ENCODE measurements around the gene GTPBP3. TPM values are rescaled to one million over a fixed set of nuclear protein-coding genes. Genes with fewer than 3 reads are reported as not detected.

GTPBP3 gene
- total and polyA plus RNA-seq, 2 of the 13 experiments (the other 11 are each of a cell fraction or from before 2014, with no cell fraction given) = 17.5 to 30.0 TPM

GRCh38 chr19:17311455-17312188 lies 25.7 kb upstream of the GTPBP3 start (continued):
- TF ChIP-seq ZNF724P (CRISPR knock-in tag; IDR thresholded peaks at IDR 0.05; ENCODE audit: borderline replicate concordance) = no peak
- TF ChIP-seq ZNF460 (CRISPR knock-in tag; IDR thresholded peaks at IDR 0.05; ENCODE audit: borderline replicate concordance) = no peak

- Histone ChIP-seq H3K9me3 (ENCODE audit: low read length) (no peaks in the 10 kb centered on the region), H4K20me1 (ENCODE audit: insufficient read depth, low read length) (peaks cover 7% of the 10 kb centered on the region), H3K27ac (ENCODE audit: extremely low read length, insufficient read depth, low read length) (peak overlapping the region; percentile 55), H3K27me3 (ENCODE audit: control insufficient read depth in 1 of 2, insufficient read depth in 2 of 2, low read length in 2 of 2) (no peaks in the 10 kb centered on the region; a peak in 1 of 5 replicates), H2AFZ (ENCODE audit: low read length) (no peak overlapping the region), H3K36me3 (replicated peaks in 1 of 2; ENCODE audit: control insufficient read depth in 1 of 2, insufficient read depth in 2 of 2, low read length in 2 of 2) (peaks cover 12 to 20% of the 10 kb centered on the region in 2 experiments; a peak in 4 of 5 replicates), H3K9ac (ENCODE audit: insufficient read depth, low read depth, low read length) (peak overlapping the region; percentile 46; the same call in 1 of the 2 replicates), H3K4me2 (ENCODE audit: low read depth, low read length) (peak overlapping the region; percentile 65), H3K4me1 (ENCODE audit: insufficient read depth, low read length) (peaks cover 32% of the 10 kb centered on the region), H3K79me2 (ENCODE audit: insufficient read depth, low read length) (peaks cover 27% of the 10 kb centered on the region), H3K4me3 (replicated peaks in 1 of 3; ENCODE audit: insufficient read depth in 1 of 3, low read depth in 2 of 3, low read length in 3 of 3) (peak overlapping the region in 1 of 3 experiments; percentile 49; a peak in 3 of 6 replicates)
- ATAC-seq (peak; percentile 10), FAIRE-seq (no peak), DNase-seq (ENCODE audit: low spot score) (no peak)
- WGBS (ENCODE audit: low lambda C conversion rate) = 43% methylated on average over 13 of the region's 20 CpGs
- intact Hi-C loops (cut with micrococcal nuclease; ENCODE audit: unreplicated experiment) = no loop called here
- CTCF ChIA-PET (ENCODE audit: low intra/inter-chr PET ratio, low total read pairs) = no interaction called here
- POLR2A ChIA-PET = interaction anchor here (1.0 to 1.6 kb wide), 5 partner anchors 10 to 107 kb away, joined by 3 to 4 read pairs (median 4); partner anchors contain the start of gene USE1
- no TSS peak for BruUV-seq (replicated peaks)
- in situ Hi-C loops (cut with HindIII; ENCODE audit: extremely low pct_ligation_motif_present, low pct_unique_long_range_greater_than_20kb) = no loop called here
- TF ChIP-seq CEBPG (CRISPR knock-in tag; IDR thresholded peaks at IDR 0.05) (no peak), LCORL (IDR thresholded peaks at IDR 0.05) (no peak), LCORL (CRISPR knock-in tag; IDR thresholded peaks at IDR 0.05) (peak; percentile 57), RBFOX2 (IDR thresholded peaks at IDR 0.05; ENCODE audit: low read depth, low read length) (peak; percentile 37; the same call in 1 of the 2 replicates), NONO (IDR thresholded peaks at IDR 0.05) (no peak), NONO (CRISPR knock-in tag; conservative IDR thresholded peaks at IDR 0.05) (no peak; the same call in 1 of the 2 replicates), AHDC1 (CRISPR knock-in tag; IDR thresholded peaks at IDR 0.05; ENCODE audit: borderline replicate concordance) (no peak), MED13 (CRISPR knock-in tag; IDR thresholded peaks at IDR 0.05) (no peak), SMARCC2 (IDR thresholded peaks at IDR 0.05) (no peak), HNRNPL (IDR thresholded peaks at IDR 0.05; ENCODE audit: low read depth, low read length) (0 out of 2 replicates have a peak, but pooled peaks have one; percentile 24), ZHX1 (CRISPR knock-in tag; IDR thresholded peaks at IDR 0.05; ENCODE audit: low read depth) (no peak)
Measured at GRCh38 chr19:17312189-17313113, 24.9 kb upstream of the GTPBP3 start.
